Calu3 (cell line): Measurements from ENCODE around the gene ENTPD2. TPM values are rescaled to one million over a fixed set of nuclear protein-coding genes. Genes with fewer than 3 reads are reported as not detected.

ENCODE experiments used
- BruUV-seq: library from RNA; stranded (reverse); fragments of 400-500 nt; replicated peaks from 2 replicates; lab custom pipeline; 2021; lab: Mats Ljungman, UMichigan
- CTCF ChIA-PET: fragments of 300-600 bp; sonication (Branson Sonifier 250); formaldehyde crosslinking; loops from one replicate; lab custom pipeline; 2022; ENCODE audit warnings: antibody characterized with exemption; lab: Charles Lee
- DNase-seq: peaks from one replicate; pipeline ENCODE4 v3.0.0; 2022
- H3K27ac Mint-ChIP-seq: one replicate; pipeline ENCODE4 v1.8.0; 2022; ENCODE audit warnings: mixed read lengths; ENCODE audit not compliant: unreplicated experiment
- H3K27me3 Mint-ChIP-seq: one replicate; pipeline ENCODE4 v1.8.0; 2022; ENCODE audit warnings: mixed read lengths; ENCODE audit not compliant: unreplicated experiment
- H3K36me3 Mint-ChIP-seq: one replicate; pipeline ENCODE4 v1.8.0; 2022; ENCODE audit warnings: mild to moderate bottlenecking, moderate library complexity, mixed read lengths; ENCODE audit not compliant: insufficient read depth, unreplicated experiment
- H3K4me1 Mint-ChIP-seq: one replicate; pipeline ENCODE4 v1.8.0; 2022; ENCODE audit warnings: mild to moderate bottlenecking, low read depth, mixed read lengths; ENCODE audit not compliant: unreplicated experiment
- H3K4me3 Mint-ChIP-seq: one replicate; pipeline ENCODE4 v1.8.0; 2022; ENCODE audit warnings: mild to moderate bottlenecking, low read depth, moderate library complexity, mixed read lengths; ENCODE audit not compliant: unreplicated experiment
- H3K9me3 Mint-ChIP-seq: one replicate; pipeline ENCODE4 v1.8.0; 2022; ENCODE audit warnings: low read depth, mixed read lengths; ENCODE audit not compliant: unreplicated experiment
- CTCF ChIP-seq: fragments of 200-600 bp; IDR thresholded peaks from one replicate; pipeline ENCODE4 v1.8.0; 2022; ENCODE audit warnings: antibody characterized with exemption; ENCODE audit not compliant: unreplicated experiment
- intact Hi-C: fragments of 100-400 bp; cut with micrococcal nuclease; formaldehyde crosslinking; loops from one replicate; pipeline ENCODE4 v1.10.0; 2022; ENCODE audit not compliant: unreplicated experiment
- total RNA-seq: library from RNA; stranded (reverse); gene quantifications from 2 replicates; pipeline ENCODE4 v1.2.3, GENCODE V29; 2022

ENTPD2 gene
- total RNA-seq, 1 experiment from 2014 or later, result 3.8 TPM

- Mint-ChIP-seq H3K4me3 (no peak overlapping the region), H3K27me3 (no peaks in the 10 kb centered on the region), H3K36me3 (no peaks in the 10 kb centered on the region), H3K27ac (no peak overlapping the region), H3K4me1 (peaks cover 10% of the 10 kb centered on the region), H3K9me3 (peaks cover 5% of the 10 kb centered on the region)
- DNase-seq, result no peak
- intact Hi-C loops, result no loop called here
- TF ChIP-seq CTCF, result no peak
- CTCF ChIA-PET, result no interaction called here
- BruUV-seq, result no TSS peak
Observed at GRCh38 chr9:137002646-137003041, 51.2 kb downstream of the ENTPD2 start.

GRCh38 chr9:137001857-137002645 lies 51.8 kb downstream of the ENTPD2 start:
- CTCF ChIA-PET, result interaction anchor here (0.6 to 0.7 kb wide), 2 partner anchors 271 to 1016 kb away, joined by 3 to 5 read pairs; no protein-coding TSS in a partner anchor
- no peak for TF ChIP-seq CTCF
- Mint-ChIP-seq H3K4me3 (no peak overlapping the region), H3K36me3 (no peaks in the 10 kb centered on the region), H3K27ac (no peak overlapping the region), H3K9me3 (peaks cover 5% of the 10 kb centered on the region), H3K27me3 (no peaks in the 10 kb centered on the region), H3K4me1 (peaks cover 11% of the 10 kb centered on the region)
- BruUV-seq, result no TSS peak
- intact Hi-C loops, result no loop called here
- no peak for DNase-seq

- no TSS peak for BruUV-seq
- intact Hi-C loops, result no loop called here
- peaks cover 11% of the 10 kb centered on the region for H3K4me1 Mint-ChIP-seq
- TF ChIP-seq CTCF, result no peak
- H3K4me3 Mint-ChIP-seq, result no peak overlapping the region
- H3K36me3 Mint-ChIP-seq, result peaks cover 6% of the 10 kb centered on the region
- CTCF ChIA-PET, result no interaction called here
- no peak overlapping the region for H3K27ac Mint-ChIP-seq
- H3K27me3 Mint-ChIP-seq, result no peaks in the 10 kb centered on the region
- peaks cover 5% of the 10 kb centered on the region for H3K9me3 Mint-ChIP-seq
- no peak for DNase-seq
Observed at GRCh38 chr9:137000177-137000930, 53.5 kb downstream of the ENTPD2 start.

Other genes starting within 250 kb of the ENTPD2 start
- gene RABL6, start 246.1 kb downstream of the ENTPD2 start, total RNA-seq, result 68.9 and 72.4 TPM in 2 replicates
- 2.9 and 3.2 TPM in 2 replicates for gene AJM1, start 211.6 kb downstream of the ENTPD2 start, total RNA-seq
- gene PHPT1, start 204.7 kb downstream of the ENTPD2 start, total RNA-seq, result 44.1 and 48.7 TPM in 2 replicates
- gene MAMDC4, start 201.7 kb downstream of the ENTPD2 start, total RNA-seq, result 3.1 and 3.6 TPM in 2 replicates
- gene EDF1, start 187.8 kb downstream of the ENTPD2 start, total RNA-seq, result 233 and 238 TPM in 2 replicates
- 47.8 and 50.5 TPM in 2 replicates for gene TRAF2, start 167.5 kb downstream of the ENTPD2 start, total RNA-seq
- 49.9 and 50.8 TPM in 2 replicates for gene FBXW5, start 109.3 kb downstream of the ENTPD2 start, total RNA-seq
- gene C8G, start 108.8 kb downstream of the ENTPD2 start, total RNA-seq, result 3.9 and 4.0 TPM in 2 replicates
- gene LCN12, start 101.8 kb downstream of the ENTPD2 start, total RNA-seq, result 3.8 and 3.9 TPM in 2 replicates
- gene PTGDS, start 76.6 kb downstream of the ENTPD2 start, total RNA-seq, result not detected in 2 replicates
- 0.22 TPM in 1 of 2 replicates, not detected in the other for gene LCNL1, start 71.1 kb downstream of the ENTPD2 start, total RNA-seq
- gene PAXX, start 61.6 kb downstream of the ENTPD2 start, total RNA-seq, result 38.3 and 43.7 TPM in 2 replicates
- 0.35 and 0.91 TPM in 2 replicates for gene CLIC3, start 57.5 kb downstream of the ENTPD2 start, total RNA-seq
- gene ABCA2, start 25.8 kb downstream of the ENTPD2 start, total RNA-seq, result 47.6 and 50.7 TPM in 2 replicates
- gene FUT7, start 22.0 kb downstream of the ENTPD2 start, total RNA-seq, result not detected in 2 replicates
- gene NPDC1, start 7.9 kb downstream of the ENTPD2 start, total RNA-seq, result 65.2 and 78.6 TPM in 2 replicates
- gene SAPCD2, start 16.5 kb upstream of the ENTPD2 start, total RNA-seq, result 38.4 and 41.1 TPM in 2 replicates
- 9.1 and 10.8 TPM in 2 replicates for gene UAP1L1, start 23.5 kb upstream of the ENTPD2 start, total RNA-seq
- 61.4 and 65.6 TPM in 2 replicates for gene MAN1B1, start 32.9 kb upstream of the ENTPD2 start, total RNA-seq
- 51.6 and 76.8 TPM in 2 replicates for gene DPP7, start 60.7 kb upstream of the ENTPD2 start, total RNA-seq
- 0.24 and 0.54 TPM in 2 replicates for gene GRIN1, start 85.1 kb upstream of the ENTPD2 start, total RNA-seq
- gene LRRC26, start 116.0 kb upstream of the ENTPD2 start, total RNA-seq, result 0.52 and 0.98 TPM in 2 replicates
- gene TMEM210, start 118.0 kb upstream of the ENTPD2 start, total RNA-seq, result not detected in 2 replicates
- gene ANAPC2, start 134.5 kb upstream of the ENTPD2 start, total RNA-seq, result 49.4 and 51.4 TPM in 2 replicates
- 41.9 and 44.1 TPM in 2 replicates for gene SSNA1, start 134.6 kb upstream of the ENTPD2 start, total RNA-seq
- gene TPRN, start 146.7 kb upstream of the ENTPD2 start, total RNA-seq, result 18.3 and 20.3 TPM in 2 replicates
- gene TMEM203, start 151.6 kb upstream of the ENTPD2 start, total RNA-seq, result 25.4 and 28.8 TPM in 2 replicates
- gene NDOR1, start 151.6 kb upstream of the ENTPD2 start, total RNA-seq, result 26.4 and 27.7 TPM in 2 replicates
- gene RNF208, start 168.2 kb upstream of the ENTPD2 start, total RNA-seq, result 10.1 and 14.2 TPM in 2 replicates
- 3.0 and 3.6 TPM in 2 replicates for gene CYSRT1, start 171.1 kb upstream of the ENTPD2 start, total RNA-seq
- gene RNF224, start 173.4 kb upstream of the ENTPD2 start, total RNA-seq, result 1.6 and 1.7 TPM in 2 replicates
- 0.26 and 0.34 TPM in 2 replicates for gene SLC34A3, start 176.8 kb upstream of the ENTPD2 start, total RNA-seq
- gene TUBB4B, start 187.2 kb upstream of the ENTPD2 start, total RNA-seq, result 360 and 383 TPM in 2 replicates
- gene STPG3, start 197.2 kb upstream of the ENTPD2 start, total RNA-seq, result not detected in 2 replicates
- 41.8 and 43.5 TPM in 2 replicates for gene NELFB, start 201.3 kb upstream of the ENTPD2 start, total RNA-seq
- 51.8 and 60.2 TPM in 2 replicates for gene TOR4A, start 223.7 kb upstream of the ENTPD2 start, total RNA-seq
- gene NRARP, start 248.2 kb upstream of the ENTPD2 start, total RNA-seq, result 32.6 and 32.9 TPM in 2 replicates